Stimulated activated naive CD4-positive, alpha-beta T cell (primary cell): ENCODE measurements around the gene BMF.
"Not testable (repeated sequence)": the region's sequence is repeated elsewhere in the genome, so short reads cannot be mapped to it uniquely, and the experiment has no call there.

Source experiments
- DNase-seq, 6 experiments: peaks; one replicate each; lab custom pipeline; 2025; lab: John Stamatoyannopoulos, UW

The BMF gene

GRCh38 chr15:40108855-40109735 is at the start of gene BMF:
BMF (minus strand) TSS chr15:40108879; CDS start chr15:40106086, 2,793 bp downstream.
- peak; percentile 82 to 94 (median 90) for DNase-seq

- DNase-seq: no peak
Observed at GRCh38 chr15:40157778-40158447, 49.2 kb upstream of the BMF start.

- no peak for DNase-seq
Observed at GRCh38 chr15:40155270-40155910, 46.7 kb upstream of the BMF start.

GRCh38 chr15:40154821-40155220 is 46.1 kb upstream of the BMF start:
- DNase-seq: not testable (repeated sequence)

GRCh38 chr15:40151991-40152390 is 43.3 kb upstream of the BMF start:
- no peak for DNase-seq

- no peak for DNase-seq
Observed at GRCh38 chr15:40151499-40151898, 42.8 kb upstream of the BMF start.

GRCh38 chr15:40150163-40150925 is 41.7 kb upstream of the BMF start:
- DNase-seq: no peak

- DNase-seq: no peak
Observed at GRCh38 chr15:40149339-40149738, 40.7 kb upstream of the BMF start.

GRCh38 chr15:40146037-40146436 is 37.4 kb upstream of the BMF start:
- DNase-seq: no peak

GRCh38 chr15:40142428-40142827 is 33.7 kb upstream of the BMF start:
- no peak for DNase-seq

- DNase-seq: not testable (repeated sequence)
Observed at GRCh38 chr15:40138201-40138570, 29.5 kb upstream of the BMF start.

GRCh38 chr15:40137303-40138200 is 28.9 kb upstream of the BMF start:
- no peak for DNase-seq

- no peak for DNase-seq
Observed at GRCh38 chr15:40136470-40137302, 28.0 kb upstream of the BMF start.

GRCh38 chr15:40135846-40136450 is 27.3 kb upstream of the BMF start:
- DNase-seq: not testable (repeated sequence)

- DNase-seq: peak in 1 of 6 experiments; percentile 22
Observed at GRCh38 chr15:40134885-40135284, 26.2 kb upstream of the BMF start.

GRCh38 chr15:40133544-40133943 is 24.9 kb upstream of the BMF start:
- DNase-seq: peak in 1 of 6 experiments; percentile 14

GRCh38 chr15:40130799-40131502 is 22.3 kb upstream of the BMF start:
- peak in 2 of 6 experiments; percentile 22 to 39 for DNase-seq

- DNase-seq: peak in 1 of 6 experiments; percentile 35
Observed at GRCh38 chr15:40130118-40130517, 21.4 kb upstream of the BMF start.
